Left renal cortex interstitium (tissue), 4 donors: ENCODE measurements around the gene PTPRM. TPM values are rescaled to one million over a fixed set of nuclear protein-coding genes. Genes with fewer than 3 reads are reported as not detected.

ENCODE experiments used
- DNase-seq, 4 donors: peaks; one replicate each; pipeline ENCODE4 v3.0.0-alpha.2; 2013; ENCODE audit warnings: low read depth in 4 of 4, low spot score in 2 of 4, missing footprints in 1 of 4
- polyA plus RNA-seq, 4 donors: library from polyadenylated mRNA; unstranded; fragments of 120-200 nt; gene quantifications; one replicate each; pipeline ENCODE4 v1.2.1, GENCODE V29; 2013; ENCODE audit not compliant: insufficient read length in 4 of 4

PTPRM gene
- polyA plus RNA-seq, 4 donors = 80.9 to 108 (median 89.7) TPM

DNA sequence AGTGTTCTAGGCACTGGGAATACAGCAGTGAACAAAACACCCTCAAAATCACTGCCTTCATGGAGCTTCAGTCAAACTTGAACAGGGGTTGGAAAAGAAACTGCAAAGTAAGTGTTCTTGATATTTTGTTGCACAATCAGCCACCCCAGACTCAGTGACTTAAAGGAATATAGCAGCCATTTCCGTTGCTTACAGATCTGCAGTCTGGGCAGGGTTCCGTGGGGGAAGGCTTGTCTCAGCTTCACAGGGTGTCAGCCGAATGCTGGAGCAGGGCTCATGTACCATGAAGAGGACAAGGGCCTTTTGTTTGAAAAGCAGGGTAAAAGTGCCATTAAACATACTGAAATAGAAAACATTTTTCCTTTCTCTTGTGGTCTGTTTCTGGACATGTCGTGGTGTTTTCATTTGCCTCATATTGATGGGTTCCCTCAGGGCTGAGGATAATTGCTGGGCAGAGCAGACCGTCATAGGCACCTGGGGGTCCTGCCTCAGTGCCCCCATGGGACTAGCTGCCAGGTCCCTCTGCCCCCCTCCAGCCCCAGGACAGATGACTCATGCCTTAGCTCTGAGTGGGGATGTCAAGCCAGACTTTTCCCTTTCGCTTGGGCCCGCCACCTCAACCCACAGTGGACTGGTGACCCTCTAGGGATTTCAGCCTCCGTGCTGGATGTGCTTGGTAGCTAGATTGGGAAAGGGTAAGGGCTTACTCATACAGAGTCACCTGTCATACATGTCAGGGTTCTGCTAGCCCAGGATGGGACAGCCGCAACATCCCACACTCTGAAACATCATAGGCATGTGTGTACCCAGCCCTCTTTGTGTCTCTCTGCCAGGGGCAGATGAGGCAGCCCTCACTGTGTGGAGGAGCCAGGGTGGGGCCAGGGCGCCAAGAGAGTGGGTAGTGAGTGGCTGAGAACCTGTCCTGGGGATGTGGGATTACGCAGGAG lies 96.5 kb downstream of the PTPRM start:
- DNase-seq = no peak

DNA sequence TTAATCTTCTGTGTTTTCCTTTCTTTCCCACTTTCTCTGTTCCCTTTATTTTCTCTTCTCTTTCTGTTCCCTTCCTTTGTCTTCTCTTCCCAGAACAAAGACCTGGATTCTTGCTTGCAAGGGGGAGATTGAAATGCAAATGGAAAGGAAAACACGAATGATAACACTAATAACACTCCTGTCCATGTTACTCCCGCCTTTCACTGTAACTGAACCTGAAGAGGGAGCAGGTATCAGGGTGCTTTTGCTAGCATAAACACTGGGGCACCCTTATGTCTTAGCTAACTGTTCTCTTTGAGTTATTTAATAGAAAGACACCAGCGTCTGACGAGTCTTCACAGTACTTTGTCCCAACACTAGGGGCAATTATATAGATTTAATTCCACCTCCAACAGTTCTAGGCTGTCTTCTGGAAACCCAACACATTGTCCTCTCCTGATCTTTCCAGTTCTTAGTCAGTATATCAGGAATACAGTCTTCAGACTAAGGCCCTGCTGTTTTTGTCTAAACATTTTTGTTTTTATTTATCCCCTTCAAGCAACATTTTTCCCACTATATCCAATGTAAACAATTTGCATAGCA lies 99.2 kb downstream of the PTPRM start:
- DNase-seq = no peak

DNA sequence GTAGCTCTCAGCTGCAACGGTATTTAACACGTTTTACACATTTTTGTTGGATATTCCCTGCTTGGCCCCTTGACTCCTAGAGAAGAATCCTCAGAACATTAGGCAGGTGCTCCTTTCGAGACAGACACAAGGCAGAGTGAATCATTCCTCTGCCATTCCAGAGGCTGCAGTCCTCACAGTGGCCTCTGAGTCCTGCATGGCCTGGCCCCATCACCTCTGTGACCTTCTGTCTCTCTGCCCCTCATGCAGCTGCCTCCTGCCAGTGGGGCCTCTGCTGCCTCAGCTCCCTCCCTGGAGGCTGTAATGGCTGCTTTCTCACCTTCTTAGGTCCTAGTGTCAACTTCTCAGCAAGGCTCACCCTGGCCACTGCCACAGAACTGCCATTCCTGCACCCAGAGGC lies 101.3 kb downstream of the PTPRM start:
- DNase-seq = no peak

DNA sequence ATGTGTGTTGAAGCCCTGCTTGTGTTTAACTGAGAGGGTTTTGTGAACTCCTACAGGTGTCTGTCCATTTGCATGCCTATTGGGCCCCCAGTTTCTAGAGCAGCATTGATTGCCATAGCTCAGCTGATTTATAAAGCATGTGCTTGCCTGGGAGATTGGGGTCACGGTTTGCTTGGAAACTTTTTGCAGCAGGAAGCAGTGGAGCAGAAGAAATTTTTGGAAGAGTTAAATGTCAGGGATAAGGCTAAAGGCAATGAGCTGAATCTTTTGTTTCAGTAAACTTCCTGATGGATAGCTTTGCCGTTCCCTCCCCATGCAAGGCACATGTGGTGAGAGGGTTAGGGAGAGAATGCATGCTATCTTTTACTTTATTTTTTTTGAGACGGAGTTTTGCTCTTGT lies 102.2 kb downstream of the PTPRM start:
- no peak for DNase-seq

DNA sequence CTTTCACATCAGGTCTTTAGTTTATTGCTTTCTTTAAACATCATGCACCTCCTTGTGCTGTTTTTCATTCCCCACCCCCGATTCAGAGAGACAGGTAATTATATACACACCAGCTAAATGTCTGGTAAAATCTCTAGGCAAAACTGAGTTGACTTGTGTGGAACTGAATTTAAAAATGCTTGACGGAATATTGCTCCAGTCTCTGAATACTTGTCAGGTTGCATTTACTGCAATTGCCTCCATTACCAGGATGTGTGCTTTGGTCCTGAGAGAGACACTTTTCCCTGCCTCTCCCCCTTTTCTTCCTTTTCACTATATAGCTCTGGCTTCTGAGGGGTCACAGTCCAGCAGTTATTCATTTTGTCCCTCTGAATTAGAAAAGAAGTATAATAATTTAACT lies 104.0 kb downstream of the PTPRM start:
- DNase-seq = no peak

DNA sequence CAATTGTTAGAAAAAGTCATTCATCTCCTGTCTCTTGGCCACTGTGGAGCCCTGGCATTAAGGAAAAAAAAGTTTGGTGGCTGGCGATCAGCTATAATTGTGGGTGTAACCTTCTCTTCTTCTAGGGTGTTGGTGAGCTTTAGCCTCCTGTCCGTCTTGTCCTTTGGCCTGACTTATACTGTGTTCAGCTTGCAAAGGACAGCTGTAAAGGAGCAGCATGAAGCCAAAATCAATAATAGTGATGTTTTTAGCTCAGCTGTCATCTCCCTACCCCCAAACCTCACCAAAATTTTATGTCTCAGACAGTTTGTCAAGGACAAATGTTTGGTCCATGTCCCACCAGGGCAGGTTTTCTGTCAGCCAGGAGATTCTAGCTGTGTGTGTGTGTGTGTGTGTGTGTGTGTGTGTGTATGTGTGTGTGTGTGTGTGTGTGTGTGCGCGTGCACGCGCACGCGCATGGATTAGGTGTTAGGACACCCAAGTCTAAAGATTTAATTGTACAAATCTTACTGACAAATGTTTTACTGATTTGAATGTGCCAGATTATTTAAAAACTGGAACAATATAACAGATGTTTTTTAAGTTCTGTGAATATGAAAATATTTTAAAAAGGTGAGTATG lies 109.2 kb downstream of the PTPRM start:
- no peak for DNase-seq

DNA sequence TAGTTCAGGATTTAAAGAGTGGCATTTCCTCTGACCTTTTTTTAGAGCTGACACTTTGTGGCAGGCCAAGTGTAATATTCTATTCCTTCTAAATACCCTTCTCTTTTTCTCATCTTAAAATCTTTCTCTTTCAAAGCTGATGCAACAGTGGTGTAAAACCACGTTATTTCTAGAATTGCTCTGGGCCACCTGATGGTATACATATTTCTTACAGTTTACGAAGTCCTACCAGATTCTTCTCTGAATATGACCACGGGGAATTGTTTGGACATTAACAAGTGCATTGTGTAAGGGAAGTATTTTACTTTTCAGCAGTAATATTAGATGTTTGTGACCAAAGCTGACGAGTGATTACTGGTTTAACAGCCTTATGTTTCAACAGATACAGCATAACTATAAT lies 109.9 kb downstream of the PTPRM start:
- no peak for DNase-seq

DNA sequence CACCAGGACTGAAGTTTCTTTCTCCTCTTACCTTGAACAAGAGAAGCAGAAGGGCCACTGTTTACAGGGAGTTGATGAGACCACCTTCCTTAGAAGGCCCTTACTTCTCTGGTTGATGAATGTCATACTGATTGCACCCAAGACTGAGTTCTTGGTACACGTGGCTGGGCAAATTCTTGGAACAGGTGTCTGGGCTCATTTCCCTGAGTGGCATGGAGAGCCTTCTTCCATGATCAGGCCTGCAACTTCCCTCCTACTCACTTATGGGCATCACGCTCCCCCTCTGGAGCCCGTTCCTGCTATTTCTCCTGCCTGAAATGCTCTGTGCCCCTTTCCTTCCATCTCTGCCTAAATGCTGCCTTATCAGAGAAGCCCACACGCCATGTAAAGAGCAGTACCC lies 110.3 kb downstream of the PTPRM start:
- no peak for DNase-seq

DNA sequence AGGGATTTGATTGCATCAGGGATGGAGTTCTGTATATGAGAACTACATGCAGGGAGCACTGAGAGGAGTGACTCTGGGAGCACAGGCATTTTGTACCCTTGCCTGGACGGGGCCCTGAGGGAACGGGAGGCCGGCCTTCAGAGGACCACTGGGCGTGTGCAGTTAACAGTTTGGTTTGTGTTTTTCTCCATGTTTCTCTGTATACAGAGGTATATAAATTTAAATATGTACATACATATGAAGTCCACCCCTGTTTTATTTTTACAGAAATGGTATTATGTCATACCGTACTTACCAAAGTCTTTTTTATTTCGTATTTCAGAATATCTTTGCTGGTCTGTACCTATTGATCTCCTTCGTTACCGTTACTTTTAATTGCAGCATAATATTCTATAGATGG lies 111.3 kb downstream of the PTPRM start:
- DNase-seq = no peak

DNA sequence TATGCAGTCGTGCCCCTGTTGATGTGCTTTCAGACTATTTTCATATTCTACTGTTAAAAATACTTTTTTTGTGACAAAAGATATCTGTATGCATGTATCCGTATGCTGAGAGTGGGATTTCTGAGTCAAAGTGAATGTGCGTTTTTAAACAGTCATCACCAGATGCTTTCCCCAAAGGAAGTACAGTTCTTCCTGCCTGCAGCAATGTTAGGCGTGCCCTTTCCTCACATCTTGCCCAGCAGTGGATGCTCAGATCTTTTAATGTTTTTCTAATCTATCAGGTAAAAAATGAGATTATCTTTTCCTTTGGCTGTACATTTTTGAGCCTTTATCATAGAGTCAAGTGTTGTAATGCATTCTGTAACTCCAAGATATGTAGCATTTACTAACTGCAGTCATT lies 111.7 kb downstream of the PTPRM start:
- no peak for DNase-seq

DNA sequence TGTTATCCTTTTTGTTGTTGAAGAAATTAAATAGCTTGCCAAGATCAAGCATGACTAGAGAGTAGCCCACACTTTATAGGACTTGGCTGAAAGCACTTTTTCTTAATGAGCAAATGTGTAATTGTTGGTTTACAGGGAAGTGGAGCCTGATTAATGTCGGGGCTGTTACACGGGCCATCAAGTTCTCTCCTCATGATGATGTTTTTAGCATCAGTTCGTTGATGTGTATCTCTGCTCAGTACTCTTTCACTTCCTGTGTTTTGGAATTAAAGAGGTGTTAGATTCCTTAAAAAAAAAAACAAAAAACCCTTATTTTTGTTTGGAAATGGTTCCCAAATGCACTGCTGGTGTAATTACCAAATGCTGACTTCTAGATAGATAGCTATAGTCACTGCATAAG lies 114.2 kb downstream of the PTPRM start:
- DNase-seq = peak in 3 of 4 donors; percentile 41 to 66 (median 61)

DNA sequence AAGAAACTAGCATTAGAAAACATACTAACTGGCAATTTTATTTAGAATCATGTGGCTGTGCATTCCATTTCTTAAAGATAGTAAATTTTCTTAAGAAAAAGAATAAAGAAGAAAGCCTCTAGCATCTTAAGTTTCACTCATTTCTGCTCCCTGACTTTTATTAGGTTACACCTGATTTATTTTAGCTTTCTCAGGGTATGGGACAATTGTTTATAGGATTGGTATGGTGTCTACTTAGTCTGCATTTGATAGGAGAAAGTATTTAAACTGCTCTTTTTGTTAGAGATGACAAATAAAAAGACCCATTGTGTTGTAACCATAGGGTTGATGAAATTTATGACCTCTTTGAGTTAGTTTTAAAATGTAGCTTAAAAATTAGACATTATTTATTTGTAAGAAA lies 115.2 kb downstream of the PTPRM start:
- DNase-seq = no peak

DNA sequence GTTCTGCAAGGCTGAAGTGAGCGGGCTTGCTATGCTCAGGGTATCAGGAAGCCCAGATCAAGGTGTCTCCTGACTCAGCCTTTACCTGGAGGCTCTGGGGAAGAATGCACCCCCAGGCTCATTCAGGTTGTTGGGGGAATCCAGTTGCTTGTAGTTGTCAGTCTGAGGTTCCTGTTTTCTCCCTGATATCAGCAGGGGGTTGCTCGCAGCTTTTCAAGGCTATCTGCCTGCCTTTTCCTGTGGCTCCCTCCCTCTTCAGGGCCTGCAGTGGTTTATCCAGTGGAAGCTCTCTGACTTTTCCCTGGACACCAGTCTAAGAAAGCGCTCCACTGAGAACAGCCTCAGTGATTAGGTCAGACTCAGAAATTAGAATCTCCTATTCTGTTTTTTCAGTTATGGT lies 116.6 kb downstream of the PTPRM start:
- DNase-seq = no peak

DNA sequence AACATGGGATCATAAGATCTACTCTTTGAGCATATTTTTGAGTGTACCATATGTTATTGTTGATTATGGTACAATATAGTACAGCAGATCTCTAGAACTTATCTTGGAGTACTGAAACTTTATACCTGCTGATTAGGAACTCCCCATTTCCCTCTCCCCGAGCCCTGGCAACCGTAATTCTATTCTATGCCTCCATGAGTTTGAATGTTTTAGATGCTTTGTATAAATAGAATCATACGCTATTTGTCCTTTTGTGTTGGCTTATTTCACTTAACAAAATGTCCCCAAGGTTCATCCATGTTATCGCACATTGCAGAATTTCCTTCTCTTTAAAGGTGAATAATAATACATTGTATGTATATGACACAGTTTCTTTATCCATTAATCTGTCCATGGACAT lies 117.2 kb downstream of the PTPRM start:
- DNase-seq = no peak

DNA sequence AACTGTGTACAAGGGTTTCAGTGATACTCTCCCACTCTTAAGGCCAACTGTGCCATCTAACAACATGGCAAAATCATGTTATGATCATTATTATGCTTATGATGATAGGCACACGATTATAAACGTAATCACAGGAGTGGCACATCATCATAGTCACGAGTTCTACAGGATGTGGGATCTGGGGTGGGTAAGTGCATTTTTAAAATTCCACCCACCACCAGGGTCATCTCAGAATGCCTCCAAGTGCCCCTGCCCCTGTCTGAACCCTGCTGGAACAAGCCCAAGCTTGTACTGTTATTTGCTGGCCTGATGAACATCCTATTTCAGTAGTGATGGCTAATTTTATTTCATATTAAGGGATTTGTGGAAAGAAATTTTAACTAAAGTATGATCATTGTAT lies 117.8 kb downstream of the PTPRM start:
- no peak for DNase-seq

DNA sequence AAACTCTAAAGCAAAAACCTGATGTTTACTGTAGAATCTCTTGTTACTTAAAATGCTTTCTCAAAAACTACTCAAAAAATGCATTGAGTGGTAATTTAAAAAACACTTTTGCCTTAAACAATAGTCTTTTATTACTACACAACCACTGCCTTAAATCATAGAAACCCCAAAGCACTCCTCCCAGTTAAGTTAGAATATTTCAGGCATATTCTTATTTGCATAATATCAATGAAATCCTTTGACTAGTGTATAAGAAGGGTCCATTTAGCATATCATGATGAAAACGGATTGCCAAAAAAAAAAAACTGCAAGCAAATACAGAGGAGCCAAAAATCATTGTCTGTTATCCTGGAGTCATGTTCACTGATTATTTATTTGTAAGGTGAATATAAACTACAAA lies 119.2 kb downstream of the PTPRM start:
- DNase-seq = no peak

DNA sequence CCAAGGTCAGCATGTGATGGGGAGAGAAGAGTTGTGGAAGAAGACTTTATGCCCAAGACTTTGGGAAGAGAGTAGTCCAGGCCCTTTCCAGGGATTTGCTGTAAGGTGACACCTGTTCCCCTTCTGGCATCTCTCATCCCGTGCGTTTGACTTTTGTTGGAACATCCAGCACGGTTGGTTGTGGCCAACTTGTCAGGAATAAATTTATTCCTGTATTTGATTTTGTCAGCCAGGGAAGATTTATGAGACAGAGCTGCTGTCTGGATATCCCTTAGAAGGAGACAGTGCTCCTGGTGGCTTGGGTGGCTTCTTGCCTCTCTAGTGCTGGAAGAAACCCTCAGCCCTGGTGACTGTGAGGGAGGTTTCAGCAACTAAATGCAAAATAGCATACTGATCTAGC lies 121.5 kb downstream of the PTPRM start:
- no peak for DNase-seq

DNA sequence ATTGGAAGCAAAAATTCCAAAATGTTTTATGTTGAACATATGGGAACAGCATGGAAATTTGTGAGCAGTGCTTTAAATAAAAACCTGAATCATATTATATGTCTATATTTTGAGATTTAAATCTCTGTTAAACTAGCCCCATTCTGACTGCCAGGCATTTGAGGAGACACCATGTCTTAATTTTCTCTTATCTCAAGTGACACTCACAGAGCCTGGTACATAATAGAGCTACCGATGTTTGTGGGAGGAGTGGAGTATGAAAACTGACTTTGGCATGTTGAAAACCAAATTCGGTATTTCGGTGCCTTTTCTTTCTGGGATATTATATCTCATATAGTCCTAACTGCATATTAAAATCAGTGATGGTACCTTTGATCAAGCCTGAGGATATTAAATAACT lies 124.1 kb downstream of the PTPRM start:
- no peak for DNase-seq

DNA sequence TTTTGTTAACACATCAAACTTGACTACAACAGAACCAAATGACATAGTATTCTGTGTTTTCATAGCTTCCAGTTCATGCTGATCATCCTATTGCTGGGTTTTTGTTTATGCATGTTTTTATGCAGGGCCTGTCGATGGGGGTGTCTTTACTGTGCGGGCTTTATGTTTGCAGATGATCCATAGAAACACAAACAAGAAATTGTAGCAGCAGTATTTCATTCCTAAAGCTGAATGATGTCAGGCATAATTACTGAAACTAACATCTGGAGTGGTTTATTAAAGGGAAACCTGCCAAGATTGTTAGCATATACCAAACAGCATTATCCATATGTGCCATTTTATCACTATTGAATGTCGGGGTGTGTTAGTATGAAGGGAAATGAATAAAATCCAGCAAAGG lies 129.7 kb downstream of the PTPRM start:
- no peak for DNase-seq

DNA sequence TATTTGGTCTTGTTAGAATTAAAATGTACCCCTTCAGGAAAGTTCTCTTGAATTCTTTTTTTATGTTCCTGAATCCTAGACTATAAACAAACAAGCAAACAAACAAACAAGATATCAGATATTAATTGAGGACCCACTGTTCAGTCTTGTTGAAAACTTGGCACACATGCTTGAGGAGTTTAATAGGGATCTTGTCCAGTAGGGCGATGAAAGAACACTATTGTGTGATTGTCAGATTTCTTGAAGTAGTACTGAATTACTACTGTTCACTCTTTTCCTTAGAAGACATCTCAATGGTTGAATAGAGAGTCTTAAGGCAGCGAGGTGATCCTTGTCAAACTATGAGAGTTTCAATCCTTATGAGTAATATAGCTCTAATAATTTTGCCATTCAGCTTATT lies 130.2 kb downstream of the PTPRM start:
- no peak for DNase-seq

DNA sequence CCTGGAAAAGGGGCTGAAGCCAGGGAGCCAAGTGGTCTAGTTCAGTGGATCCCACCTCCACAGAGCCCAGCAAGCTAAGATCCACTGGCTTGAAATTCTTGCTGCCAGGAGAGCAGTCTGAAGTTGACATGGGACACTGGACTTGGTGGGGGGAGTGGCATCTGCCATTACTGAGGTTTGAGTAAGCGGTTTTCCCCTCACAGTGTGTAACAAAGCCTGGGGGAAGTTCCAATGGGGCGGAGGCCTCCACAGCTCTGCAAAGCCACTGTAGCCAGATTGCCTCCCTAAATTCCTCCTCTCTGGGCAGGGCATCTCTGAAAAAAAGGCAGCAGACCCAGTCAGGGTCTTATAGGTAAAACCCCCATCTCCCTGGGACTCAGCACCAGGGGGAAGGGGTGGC lies 144.4 kb downstream of the PTPRM start:
- no peak for DNase-seq

DNA sequence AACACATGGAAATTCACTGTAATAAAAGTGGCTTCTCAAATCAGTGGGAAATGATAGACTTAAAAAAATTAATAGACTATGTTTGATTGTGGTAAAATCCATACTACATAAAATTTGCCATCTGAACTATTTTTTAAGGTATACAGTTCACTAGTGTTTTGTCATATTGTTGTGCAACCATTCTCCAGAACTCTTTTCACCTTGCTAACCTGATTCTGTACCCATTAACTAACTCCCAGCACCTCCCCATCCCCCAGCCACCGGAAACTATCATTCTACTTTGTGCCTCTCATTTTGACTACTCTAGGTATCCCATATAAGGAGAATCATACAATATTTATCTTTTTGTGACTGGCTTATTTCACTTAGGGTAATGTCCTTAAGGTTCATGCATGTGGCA lies 153.3 kb downstream of the PTPRM start:
- no peak for DNase-seq
